AG04449 (cell line): ENCODE results near the gene EZR.

Source experiments
- CTCF ChIA-PET: fragments of 350-600 bp; formaldehyde crosslinking; extraction: SDS; loops from one replicate; lab custom pipeline; 2021; ENCODE audit warnings: antibody characterized with exemption; lab: Yijun Ruan, JAX
- POLR2A ChIA-PET: fragments of 400-600, 350-600 bp; formaldehyde crosslinking; extraction: SDS; loops from one replicate; lab custom pipeline; 2020; ENCODE audit warnings: antibody characterized with exemption, inconsistent platforms; lab: Yijun Ruan, JAX
- DNase-seq: peaks from one replicate; pipeline ENCODE4 v3.0.0-alpha.2; 2010; ENCODE audit warnings: low read depth, low spot score
- H3K4me3 ChIP-seq: 2 replicates; pipeline ENCODE4 v1.5.1; 2011; ENCODE audit warnings: low read depth, mild to moderate bottlenecking, control low read depth, low read length
- TF ChIP-seq, protein P1 (sequence below): IDR thresholded peaks from one replicate; pipeline ENCODE4 v1.5.1; 2011; ENCODE audit warnings: mild to moderate bottlenecking, moderate library complexity, low read length, control low read depth, inconsistent platforms; ENCODE audit not compliant: insufficient read depth; ENCODE audit errors: missing control alignments

EZR gene

DNA sequence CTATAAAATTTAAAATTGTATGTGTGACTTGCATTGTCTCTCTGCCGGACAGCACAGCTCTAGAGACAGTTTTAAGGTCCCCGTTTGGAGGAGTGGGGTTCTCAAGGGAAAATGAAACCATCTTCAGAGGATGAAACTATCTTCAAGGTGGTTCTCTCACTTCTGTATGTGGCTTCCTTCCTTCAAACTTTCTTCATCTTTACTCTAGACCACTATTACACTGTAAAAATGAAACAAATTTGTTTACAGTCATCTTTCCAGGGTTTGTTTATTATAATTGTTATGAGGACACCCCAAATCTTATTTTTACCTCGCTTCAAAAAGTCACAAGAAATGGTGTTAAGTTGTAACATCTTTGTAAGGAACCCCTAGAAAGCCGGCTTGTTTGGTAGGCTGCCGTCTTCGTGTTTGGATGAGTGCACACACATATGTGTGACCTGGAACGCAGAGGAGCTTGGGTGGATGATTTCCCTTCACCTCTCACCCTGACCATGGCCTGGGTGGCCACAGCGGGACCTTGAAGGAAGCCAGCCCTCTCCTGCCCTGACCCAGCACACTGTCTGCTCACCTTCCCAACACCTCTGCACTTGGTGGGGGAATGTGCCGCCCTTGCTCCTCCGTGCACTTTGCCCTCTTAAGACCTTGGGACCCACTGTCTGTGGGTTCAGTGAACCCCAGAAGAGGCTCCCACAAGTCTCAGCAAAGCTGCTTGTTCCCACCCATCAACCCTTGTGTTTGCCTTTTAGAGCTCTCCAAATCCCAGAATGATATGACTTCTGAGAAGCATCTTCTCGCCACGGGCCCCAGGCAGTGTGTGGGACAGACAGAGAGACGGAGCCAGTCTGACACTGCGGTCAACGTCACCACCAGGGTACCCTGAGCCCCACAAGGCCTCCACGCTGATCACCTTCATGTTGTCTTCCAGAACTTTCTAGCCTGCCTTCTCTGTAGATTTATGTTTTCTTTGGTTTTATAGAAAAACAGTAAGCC is 101.5 kb downstream of the EZR start:
- POLR2A ChIA-PET = no interaction called here
- DNase-seq = no peak
- TF ChIP-seq, protein P1, sequence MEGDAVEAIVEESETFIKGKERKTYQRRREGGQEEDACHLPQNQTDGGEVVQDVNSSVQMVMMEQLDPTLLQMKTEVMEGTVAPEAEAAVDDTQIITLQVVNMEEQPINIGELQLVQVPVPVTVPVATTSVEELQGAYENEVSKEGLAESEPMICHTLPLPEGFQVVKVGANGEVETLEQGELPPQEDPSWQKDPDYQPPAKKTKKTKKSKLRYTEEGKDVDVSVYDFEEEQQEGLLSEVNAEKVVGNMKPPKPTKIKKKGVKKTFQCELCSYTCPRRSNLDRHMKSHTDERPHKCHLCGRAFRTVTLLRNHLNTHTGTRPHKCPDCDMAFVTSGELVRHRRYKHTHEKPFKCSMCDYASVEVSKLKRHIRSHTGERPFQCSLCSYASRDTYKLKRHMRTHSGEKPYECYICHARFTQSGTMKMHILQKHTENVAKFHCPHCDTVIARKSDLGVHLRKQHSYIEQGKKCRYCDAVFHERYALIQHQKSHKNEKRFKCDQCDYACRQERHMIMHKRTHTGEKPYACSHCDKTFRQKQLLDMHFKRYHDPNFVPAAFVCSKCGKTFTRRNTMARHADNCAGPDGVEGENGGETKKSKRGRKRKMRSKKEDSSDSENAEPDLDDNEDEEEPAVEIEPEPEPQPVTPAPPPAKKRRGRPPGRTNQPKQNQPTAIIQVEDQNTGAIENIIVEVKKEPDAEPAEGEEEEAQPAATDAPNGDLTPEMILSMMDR = no peak
- CTCF ChIA-PET = interaction anchor here (0.6 to 6.0 kb wide), 19 partner anchors 10 to 283 kb away, joined by 3 to 65 read pairs (median 4); partner anchors contain the start of gene RSPH3
- no peak overlapping the region for H3K4me3 ChIP-seq
